GM19328 (cell line): ENCODE results near the gene COQ6.
"Not testable (repeated sequence)": the region's sequence is repeated elsewhere in the genome, so short reads cannot be mapped to it uniquely, and the experiment has no call there.

Experiments
- ATAC-seq: cut with Tn5 transposase; IDR thresholded peaks from one replicate; pipeline ENCODE4 v1.9.1; 2021; ENCODE audit warnings: mild to moderate bottlenecking, moderate library complexity; ENCODE audit not compliant: unreplicated experiment

The COQ6 gene

GRCh38 chr14:73977896-73978295 lies 27.8 kb downstream of the COQ6 start:
- ATAC-seq = no peak

- ATAC-seq = no peak
Measured at GRCh38 chr14:73988065-73988464, 38.0 kb downstream of the COQ6 start.

GRCh38 chr14:73988656-73989055 lies 38.6 kb downstream of the COQ6 start:
- not testable (repeated sequence) for ATAC-seq

- no peak for ATAC-seq
Measured at GRCh38 chr14:73991092-73991491, 41.0 kb downstream of the COQ6 start.

- not testable (repeated sequence) for ATAC-seq
Measured at GRCh38 chr14:73994926-73995325, 44.8 kb downstream of the COQ6 start.

GRCh38 chr14:73995977-73996378 lies 45.9 kb downstream of the COQ6 start:
- ATAC-seq = no peak

- no peak for ATAC-seq
Measured at GRCh38 chr14:73996731-73997107, 46.6 kb downstream of the COQ6 start.

- ATAC-seq = no peak
Measured at GRCh38 chr14:73997108-73997943, 47.2 kb downstream of the COQ6 start.

GRCh38 chr14:73997944-73998447 lies 47.9 kb downstream of the COQ6 start:
- ATAC-seq = no peak

GRCh38 chr14:73998726-73999125 lies 48.6 kb downstream of the COQ6 start:
- no peak for ATAC-seq

GRCh38 chr14:74005664-74006063 lies 55.6 kb downstream of the COQ6 start:
- not testable (repeated sequence) for ATAC-seq

GRCh38 chr14:74008843-74009499 lies 58.9 kb downstream of the COQ6 start:
- no peak for ATAC-seq
